ENCODE results near the gene UMODL1. TPM values are rescaled to one million over a fixed set of nuclear protein-coding genes. Genes with fewer than 3 reads are reported as not detected.

UMODL1 gene
- total and polyA plus RNA-seq, 8 donors: 0.02 to 0.06 TPM; not detected in 6

DNA sequence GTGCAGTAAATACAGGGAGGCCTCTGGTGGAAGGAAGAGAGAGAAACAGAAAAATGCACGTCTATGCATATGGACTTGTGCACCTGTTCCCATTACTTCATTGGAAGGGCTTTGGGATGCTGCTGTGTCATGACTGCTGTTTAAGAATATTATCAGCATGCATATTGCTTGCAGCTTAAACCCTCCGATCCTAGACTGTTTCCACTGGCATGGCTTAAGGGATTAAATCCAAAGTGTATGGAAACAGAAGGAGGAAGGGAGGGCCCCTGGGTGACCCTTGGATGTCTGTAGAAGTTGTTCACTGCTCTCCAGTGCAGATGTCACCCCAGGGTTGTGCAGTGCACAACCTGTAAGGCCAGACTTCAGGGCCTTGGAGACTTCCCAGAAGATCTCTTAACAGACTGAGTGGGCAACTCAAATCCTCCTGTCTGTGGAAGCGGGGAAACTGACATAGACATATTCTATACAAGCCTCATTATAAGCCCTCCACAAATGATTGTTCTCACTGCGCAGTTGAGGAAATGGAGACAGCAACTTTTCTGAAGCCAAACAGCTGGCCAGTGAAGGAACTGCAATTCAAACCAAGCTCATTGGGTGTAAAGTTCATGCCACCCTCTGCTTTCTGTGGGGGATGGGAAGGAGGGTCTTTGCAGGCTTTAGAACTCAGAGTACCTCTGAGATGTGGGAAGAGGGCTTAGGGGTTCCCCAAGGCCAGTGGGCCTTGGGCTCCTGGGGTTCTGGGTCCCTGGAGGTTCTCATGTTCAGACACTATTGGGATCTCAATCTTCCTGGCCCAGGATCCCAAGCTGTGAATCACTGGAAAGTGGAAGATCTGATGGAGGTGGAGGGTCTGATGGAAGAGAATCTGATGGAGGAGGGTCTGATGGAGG, 73.8 kb downstream of the UMODL1 start:
- H3K4me1 ChIP-seq: no peaks in the 10 kb centered on the region
- 65 to 71% methylated on average over 4 of the region's 4 CpGs for WGBS, 2 donors
- no peaks in the 10 kb centered on the region for H3K27me3 ChIP-seq
- DNase-seq (no peak), ATAC-seq (peak in 1 of 4 donors; percentile 6), FAIRE-seq (no peak)
- no peak overlapping the region for H3K27ac ChIP-seq
- no peak for TF ChIP-seq CTCF (IDR thresholded peaks at IDR 0.05)
- H3K4me3 ChIP-seq: no peak overlapping the region
- H3K9me3 ChIP-seq: no peaks in the 10 kb centered on the region
- no peaks in the 10 kb centered on the region for H3K36me3 ChIP-seq
- intact Hi-C loops (cut with DNase I): loop anchor here in 1 of 3 donors (5.0 kb wide), 2 partner anchors 112 to 302 kb away; no protein-coding TSS in a partner anchor

- FAIRE-seq (no peak), DNase-seq (peak in 4 of 6 donors; percentile 16 to 64 (median 54)), ATAC-seq (peak; percentile 77 to 96 (median 91))
- no peaks in the 10 kb centered on the region for H3K36me3 ChIP-seq
- H3K4me1 ChIP-seq: no peaks in the 10 kb centered on the region
- 21 to 24% methylated on average over 15 of the region's 15 CpGs for WGBS, 2 donors
- no peak overlapping the region for H3K4me3 ChIP-seq
- peak; percentile 84 to 91 (median 88) for TF ChIP-seq CTCF (IDR thresholded peaks at IDR 0.05)
- H3K27me3 ChIP-seq: no peaks in the 10 kb centered on the region
- no peaks in the 10 kb centered on the region for H3K9me3 ChIP-seq
- no peak overlapping the region for H3K27ac ChIP-seq
- intact Hi-C loops (cut with DNase I): loop anchor here in 2 of 3 donors (2.0 to 5.0 kb wide), 2 partner anchors 109 to 112 kb away; no protein-coding TSS in a partner anchor
These were observed 74.6 kb downstream of the UMODL1 start for GRCh38 chr21:42145569-42146272.

- H3K9me3 ChIP-seq: no peaks in the 10 kb centered on the region
- no peak for FAIRE-seq
- DNase-seq: no peak
- no peak overlapping the region for H3K4me3 ChIP-seq
- no peak for TF ChIP-seq CTCF (IDR thresholded peaks at IDR 0.05)
- no peak overlapping the region for H3K27ac ChIP-seq
- H3K27me3 ChIP-seq: no peaks in the 10 kb centered on the region
- ATAC-seq: no peak
- H3K4me1 ChIP-seq: peaks cover 0 to 2% (median 0%) of the 10 kb centered on the region in 3 donors
- intact Hi-C loops (cut with DNase I): loop anchor here in 2 of 3 donors (2.0 to 5.0 kb wide), 2 partner anchors 108 to 111 kb away; no protein-coding TSS in a partner anchor
- H3K36me3 ChIP-seq: no peaks in the 10 kb centered on the region
- WGBS, 2 donors: 80 to 90% methylated on average over 10 of the region's 10 CpGs
These were observed 75.2 kb downstream of the UMODL1 start for GRCh38 chr21:42146273-42146805.

DNA sequence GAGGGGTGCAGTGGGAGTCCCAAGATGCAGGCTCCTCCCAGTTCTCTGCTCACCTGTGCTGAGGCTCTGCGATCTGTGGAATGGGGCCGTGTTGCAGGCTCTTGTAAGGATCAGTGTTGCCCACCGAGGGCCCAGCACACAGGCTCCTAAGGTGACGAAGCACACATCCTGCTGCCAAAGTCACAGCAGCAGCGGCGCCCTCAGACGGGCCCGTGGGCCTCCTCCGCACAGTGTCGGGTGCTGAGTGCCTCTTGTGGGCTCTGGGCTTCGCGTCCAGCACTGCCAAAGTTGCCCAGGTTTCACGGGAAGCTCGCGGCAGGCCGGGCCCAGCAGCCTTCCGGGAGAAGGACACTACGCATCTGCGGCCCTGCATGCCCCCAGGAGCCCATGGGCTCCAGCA, 75.7 kb downstream of the UMODL1 start:
- ATAC-seq: no peak
- no peak for TF ChIP-seq CTCF (IDR thresholded peaks at IDR 0.05)
- Histone ChIP-seq H3K27me3 (no peaks in the 10 kb centered on the region), H3K9me3 (no peaks in the 10 kb centered on the region), H3K4me1 (peaks cover 0 to 6% (median 0%) of the 10 kb centered on the region in 3 donors), H3K36me3 (no peaks in the 10 kb centered on the region), H3K27ac (no peak overlapping the region), H3K4me3 (no peak overlapping the region)
- intact Hi-C loops (cut with DNase I): loop anchor here in 2 of 3 donors (2.0 to 5.0 kb wide), 2 partner anchors 108 to 110 kb away; no protein-coding TSS in a partner anchor
- FAIRE-seq: no peak
- WGBS, 2 donors: 78 to 79% methylated on average over 19 of the region's 19 CpGs
- DNase-seq: peak in 2 of 6 donors; percentile 11 to 55

Data from pancreas (tissue), 10 donors.